GM12874 (cell line): Measurements from ENCODE around the gene MANBA.

ENCODE experiments used
- CTCF ChIP-seq: IDR thresholded peaks from 2 replicates; pipeline ENCODE4 v1.5.1; 2011; ENCODE audit warnings: low read depth, mild to moderate bottlenecking, control low read depth, low read length, moderate library complexity; ENCODE audit not compliant: insufficient read depth

MANBA gene

GRCh38 chr4:102599886-102600285 lies 160.9 kb downstream of the MANBA start:
- TF ChIP-seq CTCF = no peak

GRCh38 chr4:102599455-102599854 lies 161.3 kb downstream of the MANBA start:
- no peak for TF ChIP-seq CTCF

- TF ChIP-seq CTCF = no peak
Observed at GRCh38 chr4:102598762-102599374, 161.9 kb downstream of the MANBA start.

GRCh38 chr4:102598086-102598761 lies 162.5 kb downstream of the MANBA start:
- no peak for TF ChIP-seq CTCF

GRCh38 chr4:102596532-102596931 lies 164.2 kb downstream of the MANBA start:
- TF ChIP-seq CTCF = no peak

GRCh38 chr4:102594000-102594399 lies 166.8 kb downstream of the MANBA start:
- TF ChIP-seq CTCF = no peak

- TF ChIP-seq CTCF = no peak
Observed at GRCh38 chr4:102593147-102593546, 167.6 kb downstream of the MANBA start.
